Thymus (tissue), 2 donors: ENCODE data around the gene KLC1. TPM values are rescaled to one million over a fixed set of nuclear protein-coding genes. Genes with fewer than 3 reads are reported as not detected.

ENCODE experiments used
- polyA plus RNA-seq: library from polyadenylated mRNA; stranded (reverse); fragments of 200-250 nt; gene quantifications from one replicate; pipeline ENCODE4 v1.2.3, GENCODE V29; 2013
- total RNA-seq: library from RNA; stranded (reverse); fragments of 120-200 nt; gene quantifications from one replicate; pipeline ENCODE4 v1.2.4, GENCODE V29; 2013
- donor health status: healthy.

Gene KLC1
- total and polyA plus RNA-seq, 2 donors: 60.1 to 121 TPM

Other genes with a start within 250 kb of the KLC1 start
- gene MARK3, start 243.8 kb upstream of the KLC1 start, total RNA-seq: 50.8 TPM
- 91.6 TPM for gene MARK3, start 243.8 kb upstream of the KLC1 start, polyA plus RNA-seq
- gene CKB, start 106.4 kb upstream of the KLC1 start, total RNA-seq: 8.6 TPM
- 37.9 TPM for gene CKB, start 106.4 kb upstream of the KLC1 start, polyA plus RNA-seq
- gene TRMT61A, start 100.0 kb upstream of the KLC1 start, total RNA-seq: 5.8 TPM
- 8.6 TPM for gene TRMT61A, start 100.0 kb upstream of the KLC1 start, polyA plus RNA-seq
- 17.0 TPM for gene BAG5, start 66.6 kb upstream of the KLC1 start, total RNA-seq
- 12.5 TPM for gene BAG5, start 66.6 kb upstream of the KLC1 start, polyA plus RNA-seq
- 22.3 TPM for gene COA8, start 66.3 kb upstream of the KLC1 start, total RNA-seq
- gene COA8, start 66.3 kb upstream of the KLC1 start, polyA plus RNA-seq: 39.2 TPM
- gene XRCC3, start 86.2 kb downstream of the KLC1 start, total RNA-seq: 15.9 TPM
- gene XRCC3, start 86.2 kb downstream of the KLC1 start, polyA plus RNA-seq: 4.4 TPM
- 27.8 TPM for gene ZFYVE21, start 86.6 kb downstream of the KLC1 start, total RNA-seq
- 38.9 TPM for gene ZFYVE21, start 86.6 kb downstream of the KLC1 start, polyA plus RNA-seq
- gene PPP1R13B, start 218.4 kb downstream of the KLC1 start, total RNA-seq: 3.5 TPM
- gene PPP1R13B, start 218.4 kb downstream of the KLC1 start, polyA plus RNA-seq: 7.4 TPM